ENCODE results near the gene CTBS. TPM values are rescaled to one million over a fixed set of nuclear protein-coding genes. Genes with fewer than 3 reads are reported as not detected.

The CTBS gene
- total RNA-seq, 1 experiment from 2014 or later: 5.4 TPM

DNA sequence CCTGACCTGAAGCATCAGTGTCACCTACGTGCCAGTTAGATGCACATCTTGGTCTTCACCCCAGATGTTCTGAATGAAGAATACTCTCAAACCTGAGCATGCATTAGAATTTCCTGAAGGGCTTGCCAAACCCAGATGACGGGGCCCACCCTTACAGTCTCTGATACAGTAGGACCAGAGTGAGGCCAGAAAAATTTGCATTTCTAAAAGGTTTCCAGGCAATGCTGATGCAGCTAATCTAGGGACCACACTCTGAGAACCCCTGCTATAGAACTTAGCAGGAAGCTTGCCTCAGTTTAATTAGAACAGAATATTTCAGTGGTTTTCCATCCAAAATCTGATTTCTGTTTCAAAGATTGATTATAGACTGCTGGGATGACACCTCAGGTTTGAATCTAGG, 9.9 kb upstream of the CTBS start:
- Histone ChIP-seq H3K27me3 (replicated peaks; ENCODE audit: control insufficient read depth, insufficient read depth, low read length) (no peaks in the 10 kb centered on the region), H3K36me3 (ENCODE audit: control insufficient read depth, insufficient read depth, low read length) (no peaks in the 10 kb centered on the region), H3K4me1 (no peaks in the 10 kb centered on the region), H3K9me3 (no peaks in the 10 kb centered on the region), H3K4me3 (ENCODE audit: low read depth, low read length) (no peak overlapping the region)
- Mint-ChIP-seq H3K9me3 (ENCODE audit: unreplicated experiment) (peaks cover 9% of the 10 kb centered on the region), H3K36me3 (ENCODE audit: insufficient read depth, unreplicated experiment) (no peaks in the 10 kb centered on the region), H3K4me3 (ENCODE audit: unreplicated experiment) (no peak overlapping the region), H3K4me1 (ENCODE audit: low read depth, unreplicated experiment) (no peaks in the 10 kb centered on the region), H3K27me3 (ENCODE audit: insufficient read depth, unreplicated experiment) (no peaks in the 10 kb centered on the region), H3K27ac (ENCODE audit: unreplicated experiment) (no peak overlapping the region)
- intact Hi-C loops (cut with micrococcal nuclease; ENCODE audit: unreplicated experiment): no loop called here
- DNase-seq: no peak
- TF ChIP-seq, protein P1, sequence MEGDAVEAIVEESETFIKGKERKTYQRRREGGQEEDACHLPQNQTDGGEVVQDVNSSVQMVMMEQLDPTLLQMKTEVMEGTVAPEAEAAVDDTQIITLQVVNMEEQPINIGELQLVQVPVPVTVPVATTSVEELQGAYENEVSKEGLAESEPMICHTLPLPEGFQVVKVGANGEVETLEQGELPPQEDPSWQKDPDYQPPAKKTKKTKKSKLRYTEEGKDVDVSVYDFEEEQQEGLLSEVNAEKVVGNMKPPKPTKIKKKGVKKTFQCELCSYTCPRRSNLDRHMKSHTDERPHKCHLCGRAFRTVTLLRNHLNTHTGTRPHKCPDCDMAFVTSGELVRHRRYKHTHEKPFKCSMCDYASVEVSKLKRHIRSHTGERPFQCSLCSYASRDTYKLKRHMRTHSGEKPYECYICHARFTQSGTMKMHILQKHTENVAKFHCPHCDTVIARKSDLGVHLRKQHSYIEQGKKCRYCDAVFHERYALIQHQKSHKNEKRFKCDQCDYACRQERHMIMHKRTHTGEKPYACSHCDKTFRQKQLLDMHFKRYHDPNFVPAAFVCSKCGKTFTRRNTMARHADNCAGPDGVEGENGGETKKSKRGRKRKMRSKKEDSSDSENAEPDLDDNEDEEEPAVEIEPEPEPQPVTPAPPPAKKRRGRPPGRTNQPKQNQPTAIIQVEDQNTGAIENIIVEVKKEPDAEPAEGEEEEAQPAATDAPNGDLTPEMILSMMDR (IDR thresholded peaks at IDR 0.05; ENCODE audit: insufficient read depth in 1 of 2, low read depth in 1 of 2, low read length in 1 of 2, severe bottlenecking in 1 of 2, unreplicated experiment in 1 of 2): no peak
- no TSS peak for BruUV-seq (replicated peaks)
- ChIA-PET POLR2A (no interaction called here), CTCF (no interaction called here)

DNA sequence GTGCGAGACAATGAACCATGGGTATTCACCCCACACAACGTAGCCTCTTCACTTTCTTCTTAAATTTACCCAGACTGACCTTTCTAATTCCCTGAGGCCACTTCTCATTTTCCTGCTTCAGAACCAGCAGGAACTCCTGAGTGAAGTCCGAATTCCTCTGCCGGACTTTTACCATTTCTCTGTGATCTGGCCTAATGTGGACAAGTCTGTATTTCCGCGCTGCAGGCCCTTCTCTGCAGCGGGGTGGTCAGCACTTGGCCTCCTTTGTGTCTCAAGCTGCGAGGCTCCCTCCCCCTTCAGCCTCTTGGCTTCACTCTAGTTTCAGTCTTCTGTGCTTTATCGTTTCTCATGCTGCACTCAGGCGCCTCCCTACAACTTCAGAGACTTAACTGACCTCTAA, 9.4 kb upstream of the CTBS start:
- Histone ChIP-seq H3K27me3 (replicated peaks; ENCODE audit: control insufficient read depth, insufficient read depth, low read length) (no peaks in the 10 kb centered on the region), H3K36me3 (ENCODE audit: control insufficient read depth, insufficient read depth, low read length) (no peaks in the 10 kb centered on the region), H3K4me1 (no peaks in the 10 kb centered on the region), H3K4me3 (ENCODE audit: low read depth, low read length) (no peak overlapping the region), H3K9me3 (no peaks in the 10 kb centered on the region)
- no peaks in the 10 kb centered on the region for H3K27me3 Mint-ChIP-seq (ENCODE audit: insufficient read depth, unreplicated experiment)
- intact Hi-C loops (cut with micrococcal nuclease; ENCODE audit: unreplicated experiment): no loop called here
- TF ChIP-seq, protein P1 (IDR thresholded peaks at IDR 0.05; ENCODE audit: insufficient read depth in 1 of 2, low read depth in 1 of 2, low read length in 1 of 2, severe bottlenecking in 1 of 2, unreplicated experiment in 1 of 2): no peak
- no peak overlapping the region for H3K27ac Mint-ChIP-seq (ENCODE audit: unreplicated experiment)
- ChIA-PET POLR2A (no interaction called here), CTCF (no interaction called here)
- peaks cover 9% of the 10 kb centered on the region for H3K9me3 Mint-ChIP-seq (ENCODE audit: unreplicated experiment)
- no peaks in the 10 kb centered on the region for H3K4me1 Mint-ChIP-seq (ENCODE audit: low read depth, unreplicated experiment)
- no peaks in the 10 kb centered on the region for H3K36me3 Mint-ChIP-seq (ENCODE audit: insufficient read depth, unreplicated experiment)
- no peak for DNase-seq
- no TSS peak for BruUV-seq (replicated peaks)
- H3K4me3 Mint-ChIP-seq (ENCODE audit: unreplicated experiment): no peak overlapping the region

DNA sequence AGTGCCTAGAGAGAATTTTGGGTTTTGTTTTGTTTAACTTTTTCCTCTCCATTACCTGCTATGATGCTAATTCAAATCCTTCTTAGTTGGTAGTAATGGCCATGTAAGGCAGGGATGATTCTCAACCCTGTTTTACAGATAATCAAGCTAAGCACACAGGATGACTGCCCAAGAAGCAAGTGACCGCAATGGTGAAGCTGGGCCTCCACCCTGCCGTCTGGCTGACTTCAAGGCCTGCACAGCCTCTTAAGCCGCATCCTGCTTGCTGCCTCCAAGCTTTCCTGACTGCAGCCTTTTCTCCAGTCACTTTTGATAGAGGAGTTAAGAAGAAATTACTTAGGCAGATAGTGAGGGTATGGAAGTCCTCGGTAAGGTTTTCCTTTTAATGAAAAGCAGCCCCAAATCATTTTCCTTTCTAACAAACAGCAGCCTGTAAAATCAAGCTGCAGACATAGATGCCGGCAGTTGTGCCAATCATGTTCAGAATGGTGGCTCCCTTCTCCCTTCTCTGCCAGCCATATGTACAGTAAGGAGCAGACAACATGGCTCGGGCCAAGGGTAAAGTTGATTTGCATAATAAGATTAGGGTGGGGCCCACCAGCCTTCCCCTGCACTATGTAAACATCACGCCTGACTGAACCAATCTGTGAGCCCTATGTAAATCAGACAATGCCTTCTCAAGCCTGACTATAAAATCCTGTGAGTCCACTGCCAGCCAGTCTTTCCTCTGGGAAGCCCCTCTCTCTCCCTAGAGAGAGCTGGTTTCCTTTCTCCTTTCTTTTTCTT, 8.8 kb upstream of the CTBS start:
- Histone ChIP-seq H3K4me1 (no peaks in the 10 kb centered on the region), H3K4me3 (ENCODE audit: low read depth, low read length) (no peak overlapping the region), H3K27me3 (replicated peaks; ENCODE audit: control insufficient read depth, insufficient read depth, low read length) (no peaks in the 10 kb centered on the region), H3K36me3 (ENCODE audit: control insufficient read depth, insufficient read depth, low read length) (no peaks in the 10 kb centered on the region), H3K9me3 (no peaks in the 10 kb centered on the region)
- no peaks in the 10 kb centered on the region for H3K36me3 Mint-ChIP-seq (ENCODE audit: insufficient read depth, unreplicated experiment)
- H3K27ac Mint-ChIP-seq (ENCODE audit: unreplicated experiment): no peak overlapping the region
- H3K4me3 Mint-ChIP-seq (ENCODE audit: unreplicated experiment): no peak overlapping the region
- intact Hi-C loops (cut with micrococcal nuclease; ENCODE audit: unreplicated experiment): no loop called here
- CTCF ChIA-PET: no interaction called here
- no peaks in the 10 kb centered on the region for H3K4me1 Mint-ChIP-seq (ENCODE audit: low read depth, unreplicated experiment)
- POLR2A ChIA-PET: no interaction called here
- no TSS peak for BruUV-seq (replicated peaks)
- peaks cover 9% of the 10 kb centered on the region for H3K9me3 Mint-ChIP-seq (ENCODE audit: unreplicated experiment)
- TF ChIP-seq, protein P1 (IDR thresholded peaks at IDR 0.05; ENCODE audit: insufficient read depth in 1 of 2, low read depth in 1 of 2, low read length in 1 of 2, severe bottlenecking in 1 of 2, unreplicated experiment in 1 of 2): no peak
- no peak for DNase-seq
- H3K27me3 Mint-ChIP-seq (ENCODE audit: insufficient read depth, unreplicated experiment): no peaks in the 10 kb centered on the region

Measured in Caco-2 (cell line).